GM06990 (cell line): Measurements from ENCODE around the gene SYNPO2.

Experiments
- DNase-seq: peaks from one replicate; pipeline ENCODE4 v3.0.0-alpha.2; 2011; ENCODE audit not compliant: insufficient read length; ENCODE audit errors: extremely low read depth
- H3K27me3 ChIP-seq: replicated peaks from 2 replicates; pipeline ENCODE4 v1.6.0; 2011; ENCODE audit warnings: low read length; ENCODE audit not compliant: control insufficient read depth, insufficient read depth
- H3K36me3 ChIP-seq: 2 replicates; pipeline ENCODE4 v1.5.1; 2011; ENCODE audit warnings: low read length; ENCODE audit not compliant: control insufficient read depth, insufficient read depth
- H3K4me3 ChIP-seq: replicated peaks from 2 replicates; pipeline ENCODE4 v1.5.1; 2011; ENCODE audit warnings: low read depth, mild to moderate bottlenecking, control low read depth, low read length
- CTCF ChIP-seq: IDR thresholded peaks from 2 replicates; pipeline ENCODE4 v1.5.1; 2011; ENCODE audit warnings: low read length, control low read depth, mild to moderate bottlenecking, inconsistent platforms; ENCODE audit not compliant: insufficient read depth, poor library complexity, severe bottlenecking

SYNPO2 gene

GRCh38 chr4:119104644-119105273 lies 216.1 kb downstream of the SYNPO2 start:
- Histone ChIP-seq H3K4me3 (no peak overlapping the region), H3K36me3 (no peaks in the 10 kb centered on the region), H3K27me3 (no peaks in the 10 kb centered on the region; the same call in none of the 2 replicates)
- no peak for TF ChIP-seq CTCF
- no peak for DNase-seq

- no peaks in the 10 kb centered on the region for H3K36me3 ChIP-seq
- no peak overlapping the region for H3K4me3 ChIP-seq
- DNase-seq = no peak
- no peaks in the 10 kb centered on the region; the same call in none of the 2 replicates for H3K27me3 ChIP-seq
- no peak for TF ChIP-seq CTCF
Observed at GRCh38 chr4:119105605-119106004, 217.0 kb downstream of the SYNPO2 start.

- H3K27me3 ChIP-seq = no peaks in the 10 kb centered on the region; the same call in none of the 2 replicates
- no peak for TF ChIP-seq CTCF
- no peak overlapping the region for H3K4me3 ChIP-seq
- DNase-seq = no peak
- no peaks in the 10 kb centered on the region for H3K36me3 ChIP-seq
Observed at GRCh38 chr4:119106036-119107000, 217.7 kb downstream of the SYNPO2 start.

- TF ChIP-seq CTCF = no peak
- Histone ChIP-seq H3K27me3 (no peaks in the 10 kb centered on the region), H3K4me3 (no peak overlapping the region), H3K36me3 (no peaks in the 10 kb centered on the region)
- no peak for DNase-seq
Observed at GRCh38 chr4:119110121-119110520, 221.5 kb downstream of the SYNPO2 start.
